Peyer's patch (tissue), 4 donors: ENCODE data around the gene EPB42.

Experiments
- CTCF ChIP-seq, 6 experiments: fragments of 450-650 bp in 4 of 6; fragments of 200-600 bp in 2 of 6; sonication (generic) in 1 of 6; IDR thresholded peaks; one replicate each; pipeline ENCODE4 v1.5.1; 2017 to 2019; ENCODE audit warnings: antibody characterized with exemption in 6 of 6, mild to moderate bottlenecking in 3 of 6, moderate library complexity in 1 of 6
- POLR2A ChIP-seq, 2 donors: fragments of 450-650 bp; IDR thresholded peaks; one replicate each; pipeline ENCODE4 v1.5.1; 2017; ENCODE audit warnings: antibody characterized with exemption in 2 of 2, mild to moderate bottlenecking in 2 of 2, moderate library complexity in 2 of 2

GRCh38 chr15:43168192-43169107 is 52.4 kb downstream of the EPB42 start:
- no peak for TF ChIP-seq CTCF (IDR thresholded peaks at IDR 0.05)
- TF ChIP-seq POLR2A (IDR thresholded peaks at IDR 0.05) = no peak
